ENCODE results near the gene MOB3B.

Gene MOB3B

DNA sequence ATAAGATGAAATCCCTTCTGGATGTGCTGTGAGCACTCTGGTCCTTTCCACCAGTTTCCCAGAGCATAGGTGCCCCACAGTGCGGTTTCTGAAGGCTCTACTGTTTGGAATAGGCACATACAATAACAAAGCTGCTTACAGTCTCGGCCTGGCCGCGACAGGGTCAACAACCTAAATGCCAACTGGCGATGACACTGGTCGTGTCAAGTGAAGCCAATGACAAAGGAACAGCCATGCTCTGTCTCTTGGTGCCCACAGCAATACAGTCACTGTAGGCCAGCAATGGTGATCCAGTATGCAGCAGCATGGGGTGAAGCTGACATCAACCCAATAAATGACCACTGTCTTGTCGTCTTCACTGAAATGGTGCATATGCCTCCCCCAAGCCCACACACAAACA, 184.8 kb downstream of the MOB3B start:
- no peak for DNase-seq (ENCODE audit: low read depth)
- TF ChIP-seq, protein P1, sequence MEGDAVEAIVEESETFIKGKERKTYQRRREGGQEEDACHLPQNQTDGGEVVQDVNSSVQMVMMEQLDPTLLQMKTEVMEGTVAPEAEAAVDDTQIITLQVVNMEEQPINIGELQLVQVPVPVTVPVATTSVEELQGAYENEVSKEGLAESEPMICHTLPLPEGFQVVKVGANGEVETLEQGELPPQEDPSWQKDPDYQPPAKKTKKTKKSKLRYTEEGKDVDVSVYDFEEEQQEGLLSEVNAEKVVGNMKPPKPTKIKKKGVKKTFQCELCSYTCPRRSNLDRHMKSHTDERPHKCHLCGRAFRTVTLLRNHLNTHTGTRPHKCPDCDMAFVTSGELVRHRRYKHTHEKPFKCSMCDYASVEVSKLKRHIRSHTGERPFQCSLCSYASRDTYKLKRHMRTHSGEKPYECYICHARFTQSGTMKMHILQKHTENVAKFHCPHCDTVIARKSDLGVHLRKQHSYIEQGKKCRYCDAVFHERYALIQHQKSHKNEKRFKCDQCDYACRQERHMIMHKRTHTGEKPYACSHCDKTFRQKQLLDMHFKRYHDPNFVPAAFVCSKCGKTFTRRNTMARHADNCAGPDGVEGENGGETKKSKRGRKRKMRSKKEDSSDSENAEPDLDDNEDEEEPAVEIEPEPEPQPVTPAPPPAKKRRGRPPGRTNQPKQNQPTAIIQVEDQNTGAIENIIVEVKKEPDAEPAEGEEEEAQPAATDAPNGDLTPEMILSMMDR (conservative IDR thresholded peaks at IDR 0.05; ENCODE audit: low read depth, low read length), result no peak
- H3K4me3 ChIP-seq (ENCODE audit: low read length), result no peak overlapping the region

- DNase-seq (ENCODE audit: low read depth), result no peak
- TF ChIP-seq, protein P1 (conservative IDR thresholded peaks at IDR 0.05; ENCODE audit: low read depth, low read length), result no peak
- no peak overlapping the region for H3K4me3 ChIP-seq (ENCODE audit: low read length)
Observed at GRCh38 chr9:27341545-27342294, 187.9 kb downstream of the MOB3B start.

GRCh38 chr9:27340961-27341511, 188.6 kb downstream of the MOB3B start:
- H3K4me3 ChIP-seq (ENCODE audit: low read length), result no peak overlapping the region
- no peak for DNase-seq (ENCODE audit: low read depth)
- TF ChIP-seq, protein P1 (conservative IDR thresholded peaks at IDR 0.05; ENCODE audit: low read depth, low read length), result no peak

- no peak for DNase-seq (ENCODE audit: low read depth)
- no peak overlapping the region for H3K4me3 ChIP-seq (ENCODE audit: low read length)
- TF ChIP-seq, protein P1 (conservative IDR thresholded peaks at IDR 0.05; ENCODE audit: low read depth, low read length), result no peak
Observed at GRCh38 chr9:27340285-27340674, 189.3 kb downstream of the MOB3B start.

- DNase-seq (ENCODE audit: low read depth), result no peak
- no peak overlapping the region for H3K4me3 ChIP-seq (ENCODE audit: low read length)
- TF ChIP-seq, protein P1 (conservative IDR thresholded peaks at IDR 0.05; ENCODE audit: low read depth, low read length), result no peak
Observed at GRCh38 chr9:27339661-27340284, 189.8 kb downstream of the MOB3B start.

DNA sequence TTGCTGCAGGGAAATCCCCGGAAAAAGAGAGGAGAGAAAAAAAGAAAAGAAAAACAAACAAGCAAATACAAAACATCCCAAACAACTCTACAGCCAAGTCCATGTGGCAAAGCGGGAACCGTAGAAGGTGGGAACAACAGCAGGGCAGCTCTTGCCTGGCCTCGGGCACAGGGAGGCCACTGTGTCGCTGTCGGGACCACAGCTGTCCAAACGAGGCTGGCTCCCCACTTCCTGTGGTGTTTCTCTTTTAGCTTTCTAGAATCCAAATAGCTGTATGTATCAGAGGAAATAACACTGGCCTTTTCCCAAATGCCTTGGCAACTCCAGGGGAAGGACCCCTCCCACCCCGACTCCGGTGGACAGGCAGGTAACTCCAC, 191.1 kb downstream of the MOB3B start:
- no peak for DNase-seq (ENCODE audit: low read depth)
- no peak overlapping the region for H3K4me3 ChIP-seq (ENCODE audit: low read length)
- TF ChIP-seq, protein P1 (conservative IDR thresholded peaks at IDR 0.05; ENCODE audit: low read depth, low read length), result no peak

All from retinal pigment epithelial cell (primary cell).